ENCODE measurements around the gene WRAP53.

DNA sequence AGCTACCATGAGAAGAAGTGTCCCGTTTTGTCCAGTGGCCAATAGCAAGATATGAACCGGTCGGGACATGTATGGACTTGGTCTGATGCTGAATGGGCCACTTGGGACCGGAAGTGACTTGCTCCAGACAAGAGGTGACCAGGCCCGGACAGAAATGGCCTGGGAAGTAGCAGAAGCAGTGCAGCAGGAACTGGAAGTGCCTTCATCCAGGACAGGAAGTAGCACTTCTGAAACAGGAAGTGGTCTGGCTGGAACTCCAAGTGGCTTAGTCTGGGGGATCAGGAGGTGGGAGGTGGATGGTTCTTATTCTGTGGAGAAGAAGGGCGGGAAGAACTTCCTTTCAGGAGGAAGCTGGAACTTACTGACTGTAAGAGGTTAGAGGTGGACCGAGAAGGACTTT lies 22.0 kb downstream of the WRAP53 start:
- TF ChIP-seq, protein P1, sequence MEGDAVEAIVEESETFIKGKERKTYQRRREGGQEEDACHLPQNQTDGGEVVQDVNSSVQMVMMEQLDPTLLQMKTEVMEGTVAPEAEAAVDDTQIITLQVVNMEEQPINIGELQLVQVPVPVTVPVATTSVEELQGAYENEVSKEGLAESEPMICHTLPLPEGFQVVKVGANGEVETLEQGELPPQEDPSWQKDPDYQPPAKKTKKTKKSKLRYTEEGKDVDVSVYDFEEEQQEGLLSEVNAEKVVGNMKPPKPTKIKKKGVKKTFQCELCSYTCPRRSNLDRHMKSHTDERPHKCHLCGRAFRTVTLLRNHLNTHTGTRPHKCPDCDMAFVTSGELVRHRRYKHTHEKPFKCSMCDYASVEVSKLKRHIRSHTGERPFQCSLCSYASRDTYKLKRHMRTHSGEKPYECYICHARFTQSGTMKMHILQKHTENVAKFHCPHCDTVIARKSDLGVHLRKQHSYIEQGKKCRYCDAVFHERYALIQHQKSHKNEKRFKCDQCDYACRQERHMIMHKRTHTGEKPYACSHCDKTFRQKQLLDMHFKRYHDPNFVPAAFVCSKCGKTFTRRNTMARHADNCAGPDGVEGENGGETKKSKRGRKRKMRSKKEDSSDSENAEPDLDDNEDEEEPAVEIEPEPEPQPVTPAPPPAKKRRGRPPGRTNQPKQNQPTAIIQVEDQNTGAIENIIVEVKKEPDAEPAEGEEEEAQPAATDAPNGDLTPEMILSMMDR (IDR thresholded peaks at IDR 0.05): no peak
- TF ChIP-seq POLR2A (IDR thresholded peaks at IDR 0.05): no peak

Measured in uterus (tissue), 2 donors.